ENCODE data around the gene ABHD12. TPM values are rescaled to one million over a fixed set of nuclear protein-coding genes. Genes with fewer than 3 reads are reported as not detected.

ABHD12 gene
- total RNA-seq, 4 donors from 2014 or later = 41.6 to 75.8 (median 52.3) TPM

GRCh38 chr20:25394276-25394675 is 3.6 kb upstream of the ABHD12 start:
- no peak overlapping the region for H3K27ac ChIP-seq
- WGBS = 22% methylated on average over 5 of the region's 5 CpGs
- DNase-seq (ENCODE audit: low spot score in 2 of 2) = no peak
- no peaks in the 10 kb centered on the region for H3K9me3 ChIP-seq
- no peaks in the 10 kb centered on the region for H3K36me3 ChIP-seq
- TF ChIP-seq, protein P1, sequence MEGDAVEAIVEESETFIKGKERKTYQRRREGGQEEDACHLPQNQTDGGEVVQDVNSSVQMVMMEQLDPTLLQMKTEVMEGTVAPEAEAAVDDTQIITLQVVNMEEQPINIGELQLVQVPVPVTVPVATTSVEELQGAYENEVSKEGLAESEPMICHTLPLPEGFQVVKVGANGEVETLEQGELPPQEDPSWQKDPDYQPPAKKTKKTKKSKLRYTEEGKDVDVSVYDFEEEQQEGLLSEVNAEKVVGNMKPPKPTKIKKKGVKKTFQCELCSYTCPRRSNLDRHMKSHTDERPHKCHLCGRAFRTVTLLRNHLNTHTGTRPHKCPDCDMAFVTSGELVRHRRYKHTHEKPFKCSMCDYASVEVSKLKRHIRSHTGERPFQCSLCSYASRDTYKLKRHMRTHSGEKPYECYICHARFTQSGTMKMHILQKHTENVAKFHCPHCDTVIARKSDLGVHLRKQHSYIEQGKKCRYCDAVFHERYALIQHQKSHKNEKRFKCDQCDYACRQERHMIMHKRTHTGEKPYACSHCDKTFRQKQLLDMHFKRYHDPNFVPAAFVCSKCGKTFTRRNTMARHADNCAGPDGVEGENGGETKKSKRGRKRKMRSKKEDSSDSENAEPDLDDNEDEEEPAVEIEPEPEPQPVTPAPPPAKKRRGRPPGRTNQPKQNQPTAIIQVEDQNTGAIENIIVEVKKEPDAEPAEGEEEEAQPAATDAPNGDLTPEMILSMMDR (IDR thresholded peaks at IDR 0.05) = no peak
- TF ChIP-seq POLR2AphosphoS5 (IDR thresholded peaks at IDR 0.05) (no peak), POLR2A (IDR thresholded peaks at IDR 0.05) (no peak), EP300 (IDR thresholded peaks at IDR 0.05) (no peak)
- H3K27me3 ChIP-seq = no peaks in the 10 kb centered on the region
- H3K4me1 ChIP-seq = peaks cover 34% of the 10 kb centered on the region
- no peak overlapping the region for H3K4me3 ChIP-seq

- DNase-seq (ENCODE audit: low spot score in 2 of 2) = peak; percentile 76 to 81
- H3K36me3 ChIP-seq = no peaks in the 10 kb centered on the region
- H3K27me3 ChIP-seq = no peaks in the 10 kb centered on the region
- peak overlapping the region; percentile 94 for H3K27ac ChIP-seq
- TF ChIP-seq POLR2AphosphoS5 (IDR thresholded peaks at IDR 0.05) (no peak), EP300 (IDR thresholded peaks at IDR 0.05) (no peak), POLR2A (IDR thresholded peaks at IDR 0.05) (no peak)
- TF ChIP-seq, protein P1 (IDR thresholded peaks at IDR 0.05) = no peak
- WGBS = no CpG with 5 or more reads among the region's 67 CpGs
- peak overlapping the region; percentile 90 for H3K4me3 ChIP-seq
- H3K9me3 ChIP-seq = no peaks in the 10 kb centered on the region
- peaks cover 19% of the 10 kb centered on the region for H3K4me1 ChIP-seq
Observed at GRCh38 chr20:25389858-25390537, 637 bp downstream of the ABHD12 start.

GRCh38 chr20:25389401-25389857 is 1.2 kb downstream of the ABHD12 start:
- peaks cover 19% of the 10 kb centered on the region for H3K4me1 ChIP-seq
- TF ChIP-seq POLR2AphosphoS5 (IDR thresholded peaks at IDR 0.05) = no peak
- TF ChIP-seq, protein P1 (IDR thresholded peaks at IDR 0.05) = no peak
- no peak for TF ChIP-seq POLR2A (IDR thresholded peaks at IDR 0.05)
- TF ChIP-seq EP300 (IDR thresholded peaks at IDR 0.05) = no peak
- 20% methylated on average over 12 of the region's 19 CpGs for WGBS
- no peak for DNase-seq (ENCODE audit: low spot score in 2 of 2)
- H3K36me3 ChIP-seq = no peaks in the 10 kb centered on the region
- no peaks in the 10 kb centered on the region for H3K27me3 ChIP-seq
- H3K4me3 ChIP-seq = peak overlapping the region; percentile 90
- H3K27ac ChIP-seq = peak overlapping the region; percentile 94
- H3K9me3 ChIP-seq = no peaks in the 10 kb centered on the region

- WGBS = 85% methylated on average over 5 of the region's 5 CpGs
- no peak for DNase-seq (ENCODE audit: low spot score in 2 of 2)
- Histone ChIP-seq H3K27ac (no peak overlapping the region), H3K4me3 (no peak overlapping the region), H3K27me3 (no peaks in the 10 kb centered on the region), H3K4me1 (no peaks in the 10 kb centered on the region), H3K9me3 (no peaks in the 10 kb centered on the region), H3K36me3 (no peaks in the 10 kb centered on the region)
- TF ChIP-seq, protein P1 (IDR thresholded peaks at IDR 0.05) = no peak
- TF ChIP-seq EP300 (IDR thresholded peaks at IDR 0.05) (no peak), POLR2A (IDR thresholded peaks at IDR 0.05) (no peak)
Observed at GRCh38 chr20:25382704-25383370, 7.8 kb downstream of the ABHD12 start.

- Histone ChIP-seq H3K4me1 (no peaks in the 10 kb centered on the region), H3K27me3 (no peaks in the 10 kb centered on the region), H3K4me3 (no peak overlapping the region), H3K27ac (no peak overlapping the region), H3K36me3 (no peaks in the 10 kb centered on the region), H3K9me3 (no peaks in the 10 kb centered on the region)
- 90% methylated on average over 7 of the region's 7 CpGs for WGBS
- TF ChIP-seq POLR2AphosphoS5 (IDR thresholded peaks at IDR 0.05) = no peak
- TF ChIP-seq POLR2A (IDR thresholded peaks at IDR 0.05) = no peak
- no peak for TF ChIP-seq EP300 (IDR thresholded peaks at IDR 0.05)
- TF ChIP-seq, protein P1 (IDR thresholded peaks at IDR 0.05) = no peak
- DNase-seq (ENCODE audit: low spot score in 2 of 2) = no peak
Observed at GRCh38 chr20:25380945-25381614, 9.6 kb downstream of the ABHD12 start.
